Esophagus (tissue), 2 donors: ENCODE measurements around the gene TRMT1. TPM values are rescaled to one million over a fixed set of nuclear protein-coding genes. Genes with fewer than 3 reads are reported as not detected.

Source experiments
- H3K27ac ChIP-seq, 2 donors: one replicate each; pipeline ENCODE4 v1.5.1; 2013; ENCODE audit warnings: low read depth in 2 of 2, mild to moderate bottlenecking in 2 of 2, inconsistent platforms in 1 of 2, low read length in 1 of 2, moderate library complexity in 1 of 2
- H3K27me3 ChIP-seq, 2 donors: one replicate each; pipeline ENCODE4 v1.6.1; 2013; ENCODE audit warnings: low read length in 2 of 2, control low read depth in 1 of 2, mild to moderate bottlenecking in 1 of 2; ENCODE audit not compliant: insufficient read depth in 2 of 2, control insufficient read depth in 1 of 2
- H3K36me3 ChIP-seq, 2 donors: one replicate each; pipeline ENCODE4 v1.6.1; 2013; ENCODE audit warnings: low read length in 1 of 2; ENCODE audit not compliant: control insufficient read depth in 2 of 2, insufficient read depth in 2 of 2
- H3K4me1 ChIP-seq, 2 donors: one replicate each; pipeline ENCODE4 v1.6.1; 2013; ENCODE audit warnings: low read length in 1 of 2; ENCODE audit not compliant: control insufficient read depth in 2 of 2, insufficient read depth in 2 of 2
- H3K4me3 ChIP-seq, 2 donors: one replicate each; pipeline ENCODE4 v1.5.1; 2013; ENCODE audit warnings: low read length in 2 of 2, mild to moderate bottlenecking in 2 of 2, low read depth in 1 of 2, moderate library complexity in 1 of 2
- H3K9me3 ChIP-seq, 2 donors: one replicate each; pipeline ENCODE4 v1.6.1; 2013; ENCODE audit warnings: mild to moderate bottlenecking in 2 of 2, low read depth in 1 of 2, low read length in 1 of 2, moderate library complexity in 1 of 2; ENCODE audit not compliant: control insufficient read depth in 2 of 2, insufficient read depth in 1 of 2
- whole genome bisulfite sequencing, 2 donors: extraction: QIAGEN DNeasy Blood & Tissue Kit; methylation state at CpG; one replicate each; pipeline ENCODE4 v1.1.7; 2013; 5-methylcytosine and 5-hydroxymethylcytosine counted together
- polyA plus RNA-seq, 2 donors: library from polyadenylated mRNA; stranded (reverse); fragments of 200-250 nt; gene quantifications; one replicate each; pipeline ENCODE4 v1.2.3, GENCODE V29; 2013
- donor health status: healthy with polysubstance abuse.
- donor health status: Bipolar disorder and iron deficiency.

TRMT1 gene
- polyA plus RNA-seq, 2 donors = 34.0 to 59.5 TPM

- Histone ChIP-seq H3K9me3 (no peaks in the 10 kb centered on the region), H3K27me3 (no peaks in the 10 kb centered on the region), H3K4me1 (peaks cover 13 to 40% of the 10 kb centered on the region in 2 donors), H3K36me3 (peaks cover 0 to 3% of the 10 kb centered on the region in 2 donors), H3K27ac (peak overlapping the region; percentile 54 to 64), H3K4me3 (no peak overlapping the region)
- WGBS, 2 donors = 47 to 68% methylated on average over 12 of the region's 12 CpGs
Measured at GRCh38 chr19:13058951-13059660, 57.4 kb downstream of the TRMT1 start.

- peaks cover 13 to 51% of the 10 kb centered on the region in 2 donors for H3K4me1 ChIP-seq
- H3K27ac ChIP-seq = peak overlapping the region; percentile 92 to 93
- 57 to 75% methylated on average over 2 of the region's 2 CpGs for WGBS, 2 donors
- no peaks in the 10 kb centered on the region for H3K27me3 ChIP-seq
- H3K9me3 ChIP-seq = no peaks in the 10 kb centered on the region
- no peak overlapping the region for H3K4me3 ChIP-seq
- peaks cover 0 to 5% of the 10 kb centered on the region in 2 donors for H3K36me3 ChIP-seq
Measured at GRCh38 chr19:13057744-13058143, 58.8 kb downstream of the TRMT1 start.

GRCh38 chr19:13057147-13057572 is 59.4 kb downstream of the TRMT1 start:
- no peak overlapping the region for H3K4me3 ChIP-seq
- whole genome bisulfite sequencing, 2 donors = 29 to 31% methylated on average over 15 of the region's 15 CpGs
- peaks cover 13 to 55% of the 10 kb centered on the region in 2 donors for H3K4me1 ChIP-seq
- peaks cover 0 to 3% of the 10 kb centered on the region in 2 donors for H3K36me3 ChIP-seq
- no peaks in the 10 kb centered on the region for H3K27me3 ChIP-seq
- no peaks in the 10 kb centered on the region for H3K9me3 ChIP-seq
- H3K27ac ChIP-seq = peak overlapping the region; percentile 92 to 93

- whole genome bisulfite sequencing, 2 donors = 24 to 25% methylated on average over 17 of the region's 17 CpGs
- H3K4me3 ChIP-seq = no peak overlapping the region
- H3K4me1 ChIP-seq = peaks cover 13 to 58% of the 10 kb centered on the region in 2 donors
- peaks cover 0 to 2% of the 10 kb centered on the region in 2 donors for H3K36me3 ChIP-seq
- H3K27ac ChIP-seq = peak overlapping the region; percentile 92 to 93
- H3K9me3 ChIP-seq = no peaks in the 10 kb centered on the region
- no peaks in the 10 kb centered on the region for H3K27me3 ChIP-seq
Measured at GRCh38 chr19:13056052-13056660, 60.4 kb downstream of the TRMT1 start.

GRCh38 chr19:13055213-13056051 is 61.1 kb downstream of the TRMT1 start:
- H3K27me3 ChIP-seq = no peaks in the 10 kb centered on the region
- H3K36me3 ChIP-seq = peaks cover 0 to 2% of the 10 kb centered on the region in 2 donors
- H3K9me3 ChIP-seq = no peaks in the 10 kb centered on the region
- 22 to 24% methylated on average over 27 to 29 of the region's 29 CpGs for WGBS, 2 donors
- H3K27ac ChIP-seq = peak overlapping the region; percentile 92 to 93
- peaks cover 15 to 59% of the 10 kb centered on the region in 2 donors for H3K4me1 ChIP-seq
- no peak overlapping the region for H3K4me3 ChIP-seq

Other genes with a start within 250 kb of the TRMT1 start
- gene DNASE2, start 235.3 kb downstream of the TRMT1 start, polyA plus RNA-seq = 10 to 100 TPM in 1 of 2 donors, 1 to 10 TPM in 1; 7.8 to 15.9 TPM
- gene KLF1, start 229.5 kb downstream of the TRMT1 start, polyA plus RNA-seq = not detected
- gene GCDH, start 225.6 kb downstream of the TRMT1 start, polyA plus RNA-seq = 10 to 100 TPM; 14.3 to 21.0 TPM
- under 1 TPM; 0.20 to 0.59 TPM for gene SYCE2, start 197.4 kb downstream of the TRMT1 start, polyA plus RNA-seq
- gene FARSA, start 183.0 kb downstream of the TRMT1 start, polyA plus RNA-seq = 10 to 100 TPM; 29.1 to 49.3 TPM
- 100 to 1,000 TPM; 173 to 361 TPM for gene CALR, start 178.1 kb downstream of the TRMT1 start, polyA plus RNA-seq
- 10 to 100 TPM; 73.9 to 81.0 TPM for gene RAD23A, start 170.9 kb downstream of the TRMT1 start, polyA plus RNA-seq
- 10 to 100 TPM; 53.7 to 57.0 TPM for gene GADD45GIP1, start 159.5 kb downstream of the TRMT1 start, polyA plus RNA-seq
- gene DAND5, start 147.2 kb downstream of the TRMT1 start, polyA plus RNA-seq = not detected
- gene NFIX, start 121.3 kb downstream of the TRMT1 start, polyA plus RNA-seq = 10 to 100 TPM; 26.9 to 38.5 TPM
- 1 to 10 TPM; 1.5 to 1.9 TPM for gene LYL1, start 13.9 kb downstream of the TRMT1 start, polyA plus RNA-seq
- gene NACC1, start 1.5 kb upstream of the TRMT1 start, polyA plus RNA-seq = 10 to 100 TPM; 19.5 to 39.4 TPM
- gene STX10, start 33.6 kb upstream of the TRMT1 start, polyA plus RNA-seq = 10 to 100 TPM; 75.1 to 76.0 TPM
- 100 to 1,000 TPM in 1 of 2 donors, 10 to 100 TPM in 1; 52.1 to 101 TPM for gene IER2, start 33.7 kb upstream of the TRMT1 start, polyA plus RNA-seq